ENCODE data around the gene TAS1R1.

TAS1R1 gene

GRCh38 chr1:6580119-6580592 is 25.0 kb downstream of the TAS1R1 start:
- ATAC-seq (ENCODE audit: insufficient read depth, low read depth) (peak; percentile 55), DNase-seq (no peak)
- Histone ChIP-seq H3K4me3 (ENCODE audit: low read depth in 1 of 2, low read length in 2 of 2) (peak overlapping the region; percentile 75 to 96; a peak in 3 of 4 replicates), H3K9me3 (ENCODE audit: insufficient read depth, low read length, severe bottlenecking) (no peaks in the 10 kb centered on the region), H3K4me1 (ENCODE audit: insufficient read depth, low read length) (peaks cover 31% of the 10 kb centered on the region), H3K9ac (ENCODE audit: low read depth, low read length) (peak overlapping the region; percentile 75), H3K36me3 (ENCODE audit: insufficient read depth, low read length) (peaks cover 10% of the 10 kb centered on the region; the same call in 1 of the 2 replicates), H3K27me3 (ENCODE audit: insufficient read depth, low read length, poor library complexity) (no peaks in the 10 kb centered on the region), H3K4me2 (ENCODE audit: insufficient read depth, low read length) (peak overlapping the region; percentile 100), H4K20me1 (ENCODE audit: insufficient read depth, low read length) (peaks cover 20% of the 10 kb centered on the region), H3K27ac (ENCODE audit: low read length) (peak overlapping the region; percentile 68), H3K79me2 (ENCODE audit: insufficient read depth, low read length) (peaks cover 26% of the 10 kb centered on the region), H2AFZ (ENCODE audit: low read depth, low read length) (peak overlapping the region; percentile 77)
- TF ChIP-seq, protein P1, sequence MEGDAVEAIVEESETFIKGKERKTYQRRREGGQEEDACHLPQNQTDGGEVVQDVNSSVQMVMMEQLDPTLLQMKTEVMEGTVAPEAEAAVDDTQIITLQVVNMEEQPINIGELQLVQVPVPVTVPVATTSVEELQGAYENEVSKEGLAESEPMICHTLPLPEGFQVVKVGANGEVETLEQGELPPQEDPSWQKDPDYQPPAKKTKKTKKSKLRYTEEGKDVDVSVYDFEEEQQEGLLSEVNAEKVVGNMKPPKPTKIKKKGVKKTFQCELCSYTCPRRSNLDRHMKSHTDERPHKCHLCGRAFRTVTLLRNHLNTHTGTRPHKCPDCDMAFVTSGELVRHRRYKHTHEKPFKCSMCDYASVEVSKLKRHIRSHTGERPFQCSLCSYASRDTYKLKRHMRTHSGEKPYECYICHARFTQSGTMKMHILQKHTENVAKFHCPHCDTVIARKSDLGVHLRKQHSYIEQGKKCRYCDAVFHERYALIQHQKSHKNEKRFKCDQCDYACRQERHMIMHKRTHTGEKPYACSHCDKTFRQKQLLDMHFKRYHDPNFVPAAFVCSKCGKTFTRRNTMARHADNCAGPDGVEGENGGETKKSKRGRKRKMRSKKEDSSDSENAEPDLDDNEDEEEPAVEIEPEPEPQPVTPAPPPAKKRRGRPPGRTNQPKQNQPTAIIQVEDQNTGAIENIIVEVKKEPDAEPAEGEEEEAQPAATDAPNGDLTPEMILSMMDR (IDR thresholded peaks at IDR 0.05; ENCODE audit: borderline replicate concordance, extremely low read depth, low read length, poor library complexity, severe bottlenecking), result no peak
- no peak for TF ChIP-seq EZH2 (IDR thresholded peaks at IDR 0.05; ENCODE audit: borderline replicate concordance, low read depth, low read length, severe bottlenecking)

DNA sequence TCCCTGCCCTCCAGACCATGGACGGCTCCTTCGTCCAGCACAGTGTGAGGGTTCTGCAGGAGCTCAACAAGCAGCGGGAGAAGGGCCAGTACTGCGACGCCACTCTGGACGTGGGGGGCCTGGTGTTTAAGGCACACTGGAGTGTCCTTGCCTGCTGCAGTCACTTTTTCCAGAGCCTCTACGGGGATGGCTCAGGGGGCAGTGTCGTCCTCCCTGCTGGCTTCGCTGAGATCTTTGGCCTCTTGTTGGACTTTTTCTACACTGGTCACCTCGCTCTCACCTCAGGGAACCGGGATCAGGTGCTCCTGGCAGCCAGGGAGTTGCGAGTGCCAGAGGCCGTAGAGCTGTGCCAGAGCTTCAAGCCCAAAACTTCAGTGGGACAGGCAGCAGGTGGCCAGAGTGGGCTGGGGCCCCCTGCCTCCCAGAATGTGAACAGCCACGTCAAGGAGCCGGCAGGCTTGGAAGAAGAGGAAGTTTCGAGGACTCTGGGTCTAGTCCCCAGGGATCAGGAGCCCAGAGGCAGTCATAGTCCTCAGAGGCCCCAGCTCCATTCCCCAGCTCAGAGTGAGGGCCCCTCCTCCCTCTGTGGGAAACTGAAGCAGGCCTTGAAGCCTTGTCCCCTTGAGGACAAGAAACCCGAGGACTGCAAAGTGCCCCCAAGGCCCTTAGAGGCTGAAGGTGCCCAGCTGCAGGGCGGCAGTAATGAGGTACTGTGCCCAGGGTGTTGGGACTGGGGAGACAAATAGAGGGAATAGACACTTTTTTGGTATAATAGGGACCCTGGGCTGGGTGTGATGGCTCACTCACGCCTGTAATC is 25.7 kb downstream of the TAS1R1 start:
- peaks cover 31% of the 10 kb centered on the region for H3K4me1 ChIP-seq (ENCODE audit: insufficient read depth, low read length)
- H3K9ac ChIP-seq (ENCODE audit: low read depth, low read length), result peak overlapping the region; percentile 75
- peak overlapping the region; percentile 75 to 96; a peak in 3 of 4 replicates for H3K4me3 ChIP-seq (ENCODE audit: low read depth in 1 of 2, low read length in 2 of 2)
- peaks cover 26% of the 10 kb centered on the region for H3K79me2 ChIP-seq (ENCODE audit: insufficient read depth, low read length)
- no peaks in the 10 kb centered on the region for H3K9me3 ChIP-seq (ENCODE audit: insufficient read depth, low read length, severe bottlenecking)
- peaks cover 20% of the 10 kb centered on the region for H4K20me1 ChIP-seq (ENCODE audit: insufficient read depth, low read length)
- DNase-seq (no peak), ATAC-seq (ENCODE audit: insufficient read depth, low read depth) (no peak)
- H3K36me3 ChIP-seq (ENCODE audit: insufficient read depth, low read length), result peaks cover 10% of the 10 kb centered on the region; the same call in 1 of the 2 replicates
- H2AFZ ChIP-seq (ENCODE audit: low read depth, low read length), result peak overlapping the region; percentile 77
- H3K27ac ChIP-seq (ENCODE audit: low read length), result peak overlapping the region; percentile 68
- TF ChIP-seq, protein P1 (IDR thresholded peaks at IDR 0.05; ENCODE audit: borderline replicate concordance, extremely low read depth, low read length, poor library complexity, severe bottlenecking), result no peak
- TF ChIP-seq EZH2 (IDR thresholded peaks at IDR 0.05; ENCODE audit: borderline replicate concordance, low read depth, low read length, severe bottlenecking), result no peak
- H3K27me3 ChIP-seq (ENCODE audit: insufficient read depth, low read length, poor library complexity), result no peaks in the 10 kb centered on the region
- H3K4me2 ChIP-seq (ENCODE audit: insufficient read depth, low read length), result peak overlapping the region; percentile 100

DNA sequence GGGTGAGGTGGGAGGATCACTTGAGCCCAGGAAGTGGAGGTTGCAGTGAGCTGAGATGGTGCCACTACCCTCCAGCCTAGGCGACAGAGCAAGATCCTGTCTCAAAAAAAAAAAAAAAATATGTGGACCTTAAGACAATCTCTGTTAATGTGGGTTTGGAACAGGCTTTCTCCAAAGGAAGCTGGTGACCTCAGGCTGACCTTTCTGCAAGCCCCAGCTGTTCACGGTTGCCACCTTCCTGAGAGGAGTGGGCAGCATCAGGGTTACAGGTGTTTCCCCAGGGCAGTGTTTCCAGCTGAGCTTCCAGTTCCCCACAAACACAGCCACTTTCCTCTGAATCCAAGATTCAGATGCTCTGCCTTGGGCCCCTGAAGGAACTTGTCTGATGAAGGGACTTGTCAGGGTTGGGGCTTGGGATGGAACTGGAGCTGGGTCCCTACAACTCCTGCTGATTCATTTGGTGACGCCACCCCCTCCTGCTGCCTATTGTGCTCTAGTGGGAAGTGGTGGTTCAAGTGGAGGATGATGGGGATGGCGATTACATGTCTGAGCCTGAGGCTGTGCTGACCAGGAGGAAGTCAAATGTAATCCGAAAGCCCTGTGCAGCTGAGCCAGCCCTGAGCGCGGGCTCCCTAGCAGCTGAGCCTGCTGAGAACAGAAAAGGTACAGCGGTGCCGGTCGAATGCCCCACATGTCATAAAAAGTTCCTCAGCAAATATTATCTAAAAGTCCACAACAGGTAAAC is 26.6 kb downstream of the TAS1R1 start:
- Histone ChIP-seq H3K4me1 (ENCODE audit: insufficient read depth, low read length) (peaks cover 31% of the 10 kb centered on the region), H3K36me3 (ENCODE audit: insufficient read depth, low read length) (peaks cover 13% of the 10 kb centered on the region), H4K20me1 (ENCODE audit: insufficient read depth, low read length) (peaks cover 27% of the 10 kb centered on the region), H3K27ac (ENCODE audit: low read length) (no peak overlapping the region), H3K9me3 (ENCODE audit: insufficient read depth, low read length, severe bottlenecking) (no peaks in the 10 kb centered on the region), H3K27me3 (ENCODE audit: insufficient read depth, low read length, poor library complexity) (no peaks in the 10 kb centered on the region), H3K4me3 (ENCODE audit: low read depth in 1 of 2, low read length in 2 of 2) (no peak overlapping the region), H3K4me2 (ENCODE audit: insufficient read depth, low read length) (peak overlapping the region; percentile 100), H3K79me2 (ENCODE audit: insufficient read depth, low read length) (peaks cover 26% of the 10 kb centered on the region), H3K9ac (ENCODE audit: low read depth, low read length) (0 out of 2 replicates have a peak overlapping the region, but pooled peaks have one; percentile 6), H2AFZ (ENCODE audit: low read depth, low read length) (no peak overlapping the region)
- ATAC-seq (ENCODE audit: insufficient read depth, low read depth) (no peak), DNase-seq (no peak)
- TF ChIP-seq, protein P1 (IDR thresholded peaks at IDR 0.05; ENCODE audit: borderline replicate concordance, extremely low read depth, low read length, poor library complexity, severe bottlenecking), result no peak
- no peak for TF ChIP-seq EZH2 (IDR thresholded peaks at IDR 0.05; ENCODE audit: borderline replicate concordance, low read depth, low read length, severe bottlenecking)

All from DND-41 (cell line).